Peyer's patch (tissue), 4 donors: ENCODE results near the gene GPSM1. TPM values are rescaled to one million over a fixed set of nuclear protein-coding genes. Genes with fewer than 3 reads are reported as not detected.

Source experiments
- DNase-seq, 3 donors: peaks; one replicate each; pipeline ENCODE4 v3.0.0-alpha.2; 2017 to 2019
- H3K27ac ChIP-seq, 4 donors: fragments of 200-600 bp; sonication (generic); one replicate each; pipeline ENCODE4 v1.5.1; 2016 to 2019
- H3K27me3 ChIP-seq, 2 donors: fragments of 200-600 bp; sonication (generic); one replicate each; pipeline ENCODE4 v1.5.1; 2019
- H3K36me3 ChIP-seq, 3 donors: fragments of 200-600 bp; sonication (generic); one replicate each; pipeline ENCODE4 v1.5.1; 2016 to 2019
- H3K4me1 ChIP-seq, 4 donors: fragments of 200-600 bp; sonication (generic); one replicate each; pipeline ENCODE4 v1.5.1; 2016 to 2019
- H3K4me3 ChIP-seq, 4 donors: fragments of 200-600 bp; sonication (generic); 1 replicate in 3 of 4; 2 replicates in 1 of 4; pipeline ENCODE4 v1.5.1; 2016 to 2019; ENCODE audit warnings: mild to moderate bottlenecking in 1 of 4
- H3K9me3 ChIP-seq, 4 donors: fragments of 200-600 bp; sonication (generic); one replicate each; pipeline ENCODE4 v1.5.1; 2016 to 2019; ENCODE audit warnings: mild to moderate bottlenecking in 1 of 4
- POLR2A ChIP-seq, 2 donors: fragments of 450-650 bp; IDR thresholded peaks; one replicate each; pipeline ENCODE4 v1.5.1; 2017; ENCODE audit warnings: antibody characterized with exemption in 2 of 2, mild to moderate bottlenecking in 2 of 2, moderate library complexity in 2 of 2
- total RNA-seq, 4 donors: library from RNA; depleted of rRNA; stranded (reverse); fragments of >200 nt; gene quantifications; one replicate each; pipeline ENCODE4 v1.1.0, GENCODE V29; 2016
- TF ChIP-seq, protein P1 (sequence below), 6 experiments: fragments of 450-650 bp in 4 of 6; fragments of 200-600 bp in 2 of 6; sonication (generic) in 1 of 6; IDR thresholded peaks; one replicate each; pipeline ENCODE4 v1.5.1; 2017 to 2019; ENCODE audit warnings: antibody characterized with exemption in 6 of 6, mild to moderate bottlenecking in 3 of 6, moderate library complexity in 1 of 6

The GPSM1 gene
- total RNA-seq, 4 donors from 2014 or later = 3.7 to 25.6 (median 6.0) TPM

DNA sequence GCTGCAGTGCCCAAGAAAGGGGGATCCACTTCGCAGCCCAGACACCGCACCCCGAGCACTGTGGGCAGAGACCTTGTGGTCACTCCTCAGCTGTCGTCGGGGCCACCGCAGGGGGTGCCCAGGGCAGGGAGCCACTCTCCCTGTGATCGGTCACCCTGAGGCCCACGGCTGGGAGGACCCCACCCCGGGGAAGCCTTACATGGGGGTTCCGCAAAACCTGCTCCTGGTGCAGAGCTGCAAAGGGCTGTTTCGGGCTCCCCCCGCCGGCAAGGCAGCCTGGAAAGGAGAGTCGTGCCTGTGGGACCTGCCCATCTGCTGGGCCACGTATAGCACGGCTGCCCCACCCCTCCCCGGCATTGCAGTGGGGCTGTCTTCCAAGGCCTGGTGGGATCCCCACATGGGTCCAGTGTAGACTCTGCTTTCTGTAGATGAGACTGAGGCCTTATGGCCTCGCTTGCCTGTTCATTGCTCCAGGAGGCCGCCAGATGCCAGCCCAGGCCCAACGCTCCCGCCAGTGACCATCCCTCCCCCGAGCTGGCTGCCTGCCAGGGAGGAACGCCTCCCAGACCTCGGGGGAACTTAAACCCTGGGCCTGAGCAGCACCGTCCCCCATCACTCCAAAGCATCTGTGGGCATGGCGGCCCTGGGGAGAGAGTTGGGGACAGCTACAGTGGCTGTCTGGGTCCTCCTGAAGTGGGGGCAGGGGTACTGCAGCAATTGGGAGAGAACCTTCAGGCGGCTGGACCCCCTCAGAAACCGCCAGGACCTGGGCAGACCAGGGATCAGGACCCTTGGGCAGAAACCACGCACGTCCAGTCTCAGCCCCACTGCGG is 37.8 kb downstream of the GPSM1 start:
- H3K9me3 ChIP-seq = peaks cover 0 to 10% (median 0%) of the 10 kb centered on the region in 4 donors
- no peak overlapping the region for H3K4me3 ChIP-seq
- H3K27ac ChIP-seq = no peak overlapping the region
- no peaks in the 10 kb centered on the region for H3K36me3 ChIP-seq
- no peak for DNase-seq
- peaks cover 3 to 25% (median 10%) of the 10 kb centered on the region in 4 donors for H3K4me1 ChIP-seq
- H3K27me3 ChIP-seq = no peaks in the 10 kb centered on the region
- TF ChIP-seq, protein P1, sequence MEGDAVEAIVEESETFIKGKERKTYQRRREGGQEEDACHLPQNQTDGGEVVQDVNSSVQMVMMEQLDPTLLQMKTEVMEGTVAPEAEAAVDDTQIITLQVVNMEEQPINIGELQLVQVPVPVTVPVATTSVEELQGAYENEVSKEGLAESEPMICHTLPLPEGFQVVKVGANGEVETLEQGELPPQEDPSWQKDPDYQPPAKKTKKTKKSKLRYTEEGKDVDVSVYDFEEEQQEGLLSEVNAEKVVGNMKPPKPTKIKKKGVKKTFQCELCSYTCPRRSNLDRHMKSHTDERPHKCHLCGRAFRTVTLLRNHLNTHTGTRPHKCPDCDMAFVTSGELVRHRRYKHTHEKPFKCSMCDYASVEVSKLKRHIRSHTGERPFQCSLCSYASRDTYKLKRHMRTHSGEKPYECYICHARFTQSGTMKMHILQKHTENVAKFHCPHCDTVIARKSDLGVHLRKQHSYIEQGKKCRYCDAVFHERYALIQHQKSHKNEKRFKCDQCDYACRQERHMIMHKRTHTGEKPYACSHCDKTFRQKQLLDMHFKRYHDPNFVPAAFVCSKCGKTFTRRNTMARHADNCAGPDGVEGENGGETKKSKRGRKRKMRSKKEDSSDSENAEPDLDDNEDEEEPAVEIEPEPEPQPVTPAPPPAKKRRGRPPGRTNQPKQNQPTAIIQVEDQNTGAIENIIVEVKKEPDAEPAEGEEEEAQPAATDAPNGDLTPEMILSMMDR (IDR thresholded peaks at IDR 0.05) = no peak
- TF ChIP-seq POLR2A (IDR thresholded peaks at IDR 0.05) = no peak

DNA sequence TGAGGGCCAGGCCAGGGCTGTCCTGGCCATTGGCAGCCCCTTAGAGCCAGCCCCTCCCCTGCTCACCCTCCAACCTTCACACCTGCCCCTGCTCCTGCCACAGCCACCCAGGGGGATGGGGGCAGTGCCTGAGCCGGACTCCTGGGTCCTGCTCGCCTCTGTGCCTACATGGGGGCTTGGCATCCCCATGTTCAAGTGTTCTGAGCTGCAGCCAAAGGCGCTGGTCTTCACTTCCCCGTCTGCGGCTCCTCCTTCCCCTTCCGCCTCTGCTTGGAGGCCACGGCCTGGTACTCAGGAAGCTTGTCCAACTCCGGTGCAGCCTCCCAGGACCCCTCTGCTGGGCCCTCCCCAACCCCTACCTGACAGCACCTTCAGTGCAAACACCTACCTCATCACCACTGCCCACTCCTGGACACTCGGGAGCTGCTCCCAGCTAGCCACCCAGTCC is 38.5 kb downstream of the GPSM1 start:
- H3K4me3 ChIP-seq = no peak overlapping the region
- peaks cover 0 to 10% (median 0%) of the 10 kb centered on the region in 4 donors for H3K9me3 ChIP-seq
- no peaks in the 10 kb centered on the region for H3K36me3 ChIP-seq
- no peaks in the 10 kb centered on the region for H3K27me3 ChIP-seq
- no peak for DNase-seq
- H3K4me1 ChIP-seq = peaks cover 3 to 25% (median 10%) of the 10 kb centered on the region in 4 donors
- TF ChIP-seq, protein P1 (IDR thresholded peaks at IDR 0.05) = no peak
- TF ChIP-seq POLR2A (IDR thresholded peaks at IDR 0.05) = no peak
- H3K27ac ChIP-seq = no peak overlapping the region

DNA sequence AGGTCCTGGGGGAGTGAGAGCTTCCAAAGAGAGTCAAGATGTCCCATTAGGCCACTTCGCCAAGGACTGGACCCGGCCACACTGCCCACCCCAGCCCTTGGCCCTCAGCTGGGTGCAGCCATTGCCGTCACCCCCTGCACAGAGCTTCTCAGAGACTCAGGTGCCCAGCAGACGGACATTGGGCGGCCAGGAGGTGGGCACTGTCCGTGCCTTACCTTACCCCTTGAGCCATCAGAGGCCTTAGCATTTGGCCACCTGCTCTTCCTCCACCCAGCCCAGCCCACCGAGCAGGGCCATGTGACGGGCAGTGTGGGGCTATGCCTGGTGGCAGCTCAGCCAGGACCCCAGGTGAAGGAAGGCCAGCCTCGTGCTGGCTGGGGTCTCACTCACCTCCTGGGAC is 39.5 kb downstream of the GPSM1 start:
- no peak overlapping the region for H3K4me3 ChIP-seq
- no peaks in the 10 kb centered on the region for H3K27me3 ChIP-seq
- H3K27ac ChIP-seq = no peak overlapping the region
- no peak for DNase-seq
- H3K36me3 ChIP-seq = no peaks in the 10 kb centered on the region
- peaks cover 0 to 10% (median 0%) of the 10 kb centered on the region in 4 donors for H3K9me3 ChIP-seq
- no peak for TF ChIP-seq POLR2A (IDR thresholded peaks at IDR 0.05)
- TF ChIP-seq, protein P1 (IDR thresholded peaks at IDR 0.05) = no peak
- H3K4me1 ChIP-seq = peaks cover 3 to 17% (median 10%) of the 10 kb centered on the region in 4 donors

DNA sequence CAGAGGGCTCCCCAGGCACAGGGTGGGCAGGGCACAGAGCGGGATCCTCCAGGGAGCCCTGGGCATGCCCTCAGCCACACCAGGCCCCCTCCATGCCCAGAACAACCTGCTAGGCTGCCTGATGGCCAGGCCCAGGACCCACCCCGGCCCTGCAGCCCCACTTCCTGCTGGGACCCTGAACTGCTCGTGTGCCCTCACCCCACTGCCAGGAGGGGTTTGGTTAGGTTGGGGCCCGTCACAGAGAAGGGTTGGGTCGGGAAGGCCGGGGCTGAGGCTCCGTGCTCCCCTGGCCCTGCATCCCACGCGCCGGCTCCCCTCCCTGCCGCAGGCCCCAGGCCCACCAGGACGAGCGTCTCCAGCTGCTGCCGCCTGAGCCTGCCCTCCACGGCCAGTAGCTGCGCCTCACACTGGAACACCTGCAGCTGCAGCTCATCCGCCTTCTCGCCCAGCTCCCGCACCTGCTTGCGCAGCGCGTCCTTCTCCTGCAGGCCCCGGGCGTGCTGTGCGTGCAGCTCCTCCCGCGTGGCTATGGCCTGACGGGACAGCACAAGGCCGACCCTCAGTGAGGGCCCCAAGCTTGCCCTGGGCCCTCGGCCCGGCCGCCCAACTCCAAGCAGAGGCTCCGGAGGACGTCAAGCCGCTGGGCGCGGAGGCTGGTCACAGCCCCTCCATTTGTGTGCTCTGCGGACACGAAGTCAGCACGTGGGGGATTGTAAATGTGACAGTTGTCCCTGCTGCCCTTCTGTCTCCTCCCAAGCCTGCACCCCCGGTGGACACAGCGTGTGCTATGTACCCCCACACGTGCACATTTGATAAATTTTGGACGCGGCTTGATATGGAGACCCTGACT is 40.2 kb downstream of the GPSM1 start:
- no peak for TF ChIP-seq POLR2A (IDR thresholded peaks at IDR 0.05)
- TF ChIP-seq, protein P1 (IDR thresholded peaks at IDR 0.05) = no peak
- DNase-seq = no peak
- no peak overlapping the region for H3K27ac ChIP-seq
- H3K4me1 ChIP-seq = peaks cover 3 to 17% (median 9%) of the 10 kb centered on the region in 4 donors
- no peaks in the 10 kb centered on the region for H3K27me3 ChIP-seq
- no peak overlapping the region for H3K4me3 ChIP-seq
- peaks cover 0 to 10% (median 0%) of the 10 kb centered on the region in 4 donors for H3K9me3 ChIP-seq
- H3K36me3 ChIP-seq = no peaks in the 10 kb centered on the region

DNA sequence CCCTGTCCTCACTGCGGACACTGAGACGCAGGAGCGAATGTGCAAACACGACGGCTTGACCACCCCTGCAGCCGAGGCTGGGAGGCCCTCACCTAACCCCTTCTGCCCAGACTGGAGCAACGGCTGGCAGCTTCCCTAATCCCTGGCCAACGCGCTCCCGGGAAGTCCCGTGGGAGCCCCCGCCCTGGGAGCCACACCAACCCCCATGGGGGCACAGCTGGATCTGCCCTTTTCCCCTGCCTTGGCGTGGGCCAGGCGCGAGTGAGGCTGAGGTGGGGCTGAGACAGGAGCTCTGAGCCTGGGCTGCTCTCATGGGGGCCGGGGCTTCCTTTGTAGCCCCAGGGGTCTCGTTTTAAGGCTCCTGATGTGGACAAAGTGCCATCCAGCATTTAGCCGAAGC is 40.9 kb downstream of the GPSM1 start:
- TF ChIP-seq POLR2A (IDR thresholded peaks at IDR 0.05) = no peak
- TF ChIP-seq, protein P1 (IDR thresholded peaks at IDR 0.05) = no peak
- Histone ChIP-seq H3K27ac (no peak overlapping the region), H3K36me3 (no peaks in the 10 kb centered on the region), H3K9me3 (peaks cover 0 to 10% (median 0%) of the 10 kb centered on the region in 4 donors), H3K27me3 (no peaks in the 10 kb centered on the region), H3K4me1 (peaks cover 3 to 18% (median 10%) of the 10 kb centered on the region in 4 donors), H3K4me3 (no peak overlapping the region)
- no peak for DNase-seq
